ENCODE data around the gene IPO4. TPM values are rescaled to one million over a fixed set of nuclear protein-coding genes. Genes with fewer than 3 reads are reported as not detected.
A peak's percentile ranks its signal among the peaks of the same experiment; 100 is the strongest.

Gene IPO4
- total and polyA plus RNA-seq, 2 of the 13 experiments (the other 11 are each of a cell fraction or from before 2014, with no cell fraction given) = 39.0 to 179 TPM

GRCh38 chr14:24211311-24211710 lies 22.7 kb upstream of the IPO4 start:
- no peaks in the 10 kb centered on the region; a peak in 1 of 5 replicates for H3K27me3 ChIP-seq (ENCODE audit: control insufficient read depth in 1 of 2, insufficient read depth in 2 of 2, low read length in 2 of 2)
- H3K36me3 ChIP-seq (replicated peaks in 1 of 2; ENCODE audit: control insufficient read depth in 1 of 2, insufficient read depth in 2 of 2, low read length in 2 of 2) = peaks cover 34 to 47% of the 10 kb centered on the region in 2 experiments
- peaks cover 2% of the 10 kb centered on the region for H3K79me2 ChIP-seq (ENCODE audit: insufficient read depth, low read length)
- H4K20me1 ChIP-seq (ENCODE audit: insufficient read depth, low read length) = no peaks in the 10 kb centered on the region
- intact Hi-C loops (cut with micrococcal nuclease; ENCODE audit: unreplicated experiment) (no loop called here), in situ Hi-C loops (cut with HindIII; ENCODE audit: extremely low pct_ligation_motif_present, low pct_unique_long_range_greater_than_20kb) (no loop called here)
- H3K27ac ChIP-seq (ENCODE audit: extremely low read length, insufficient read depth, low read length) = no peak overlapping the region
- no peaks in the 10 kb centered on the region for H3K9me3 ChIP-seq (ENCODE audit: low read length)
- POLR2A ChIA-PET = interaction anchor here (1.2 to 8.1 kb wide), 4 partner anchors 16 to 76 kb away, joined by 3 to 230 read pairs (median 110); partner anchors contain the start of genes IRF9, PSME1, TINF2 and TM9SF1
- DNase-seq (ENCODE audit: low spot score) = no peak
- 99% methylated on average over 6 of the region's 6 CpGs for WGBS (ENCODE audit: low lambda C conversion rate)
- TF ChIP-seq ZNF576 (CRISPR knock-in tag; IDR thresholded peaks at IDR 0.05) (0 out of 2 replicates have a peak, but pooled peaks have one; percentile 36), PHF8 (CRISPR knock-in tag; IDR thresholded peaks at IDR 0.05) (peak; percentile 23; the same call in 1 of the 2 replicates), ZNF607 (CRISPR knock-in tag; IDR thresholded peaks at IDR 0.05; ENCODE audit: borderline replicate concordance) (0 out of 2 replicates have a peak, but pooled peaks have one; percentile 13), PHB2 (IDR thresholded peaks at IDR 0.05; ENCODE audit: partially characterized antibody) (no peak), ARNT2 (CRISPR knock-in tag; IDR thresholded peaks at IDR 0.05; ENCODE audit: low read depth) (0 out of 2 replicates have a peak, but pooled peaks have one; percentile 21), ARHGAP35 (CRISPR knock-in tag; IDR thresholded peaks at IDR 0.05; ENCODE audit: borderline replicate concordance) (0 out of 2 replicates have a peak, but pooled peaks have one; percentile 25), ZMYM4 (CRISPR knock-in tag; IDR thresholded peaks at IDR 0.05) (no peak), RBFOX2 (IDR thresholded peaks at IDR 0.05; ENCODE audit: low read depth, low read length) (peak; percentile 40; the same call in 1 of the 2 replicates), POLR2A (IDR thresholded peaks at IDR 0.05; ENCODE audit: insufficient read depth in 1 of 2, low read depth in 2 of 2, low read length in 2 of 2) (0 out of 4 replicates have a peak, but pooled peaks of 1 of the 2 experiments have one; percentile 26), ZNF619 (CRISPR knock-in tag; IDR thresholded peaks at IDR 0.05) (no peak), POLR2G (IDR thresholded peaks at IDR 0.05; ENCODE audit: low read depth, low read length) (peak; percentile 59; the same call in 1 of the 2 replicates)
- TF ChIP-seq, protein P1, sequence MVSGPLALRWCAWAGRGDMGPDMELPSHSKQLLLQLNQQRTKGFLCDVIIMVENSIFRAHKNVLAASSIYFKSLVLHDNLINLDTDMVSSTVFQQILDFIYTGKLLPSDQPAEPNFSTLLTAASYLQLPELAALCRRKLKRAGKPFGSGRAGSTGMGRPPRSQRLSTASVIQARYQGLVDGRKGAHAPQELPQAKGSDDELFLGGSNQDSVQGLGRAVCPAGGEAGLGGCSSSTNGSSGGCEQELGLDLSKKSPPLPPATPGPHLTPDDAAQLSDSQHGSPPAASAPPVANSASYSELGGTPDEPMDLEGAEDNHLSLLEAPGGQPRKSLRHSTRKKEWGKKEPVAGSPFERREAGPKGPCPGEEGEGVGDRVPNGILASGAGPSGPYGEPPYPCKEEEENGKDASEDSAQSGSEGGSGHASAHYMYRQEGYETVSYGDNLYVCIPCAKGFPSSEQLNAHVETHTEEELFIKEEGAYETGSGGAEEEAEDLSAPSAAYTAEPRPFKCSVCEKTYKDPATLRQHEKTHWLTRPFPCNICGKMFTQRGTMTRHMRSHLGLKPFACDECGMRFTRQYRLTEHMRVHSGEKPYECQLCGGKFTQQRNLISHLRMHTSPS (CRISPR knock-in tag; IDR thresholded peaks at IDR 0.05; ENCODE audit: low read depth) = 0 out of 2 replicates have a peak, but pooled peaks have one; percentile 16
- BruUV-seq (replicated peaks) = no TSS peak
- peaks cover 37% of the 10 kb centered on the region for H3K4me1 ChIP-seq (ENCODE audit: insufficient read depth, low read length)
- no peak for FAIRE-seq
- CTCF ChIA-PET (ENCODE audit: low intra/inter-chr PET ratio, low total read pairs) = no interaction called here
- no peak overlapping the region for H3K9ac ChIP-seq (ENCODE audit: insufficient read depth, low read depth, low read length)
- no peak overlapping the region for H3K4me3 ChIP-seq (replicated peaks in 1 of 3; ENCODE audit: insufficient read depth in 1 of 3, low read depth in 2 of 3, low read length in 3 of 3)
- H2AFZ ChIP-seq (ENCODE audit: low read length) = no peak overlapping the region
- no peak overlapping the region for H3K4me2 ChIP-seq (ENCODE audit: low read depth, low read length)
- ATAC-seq = no peak

Data from HepG2 (cell line).